ENCODE data around the gene ATP11C. TPM values are rescaled to one million over a fixed set of nuclear protein-coding genes. Genes with fewer than 3 reads are reported as not detected.

The ATP11C gene
- total and polyA plus RNA-seq, 9 of the 15 experiments (the other 6 are each of a cell fraction or from before 2014, with no cell fraction given), result 18.2 to 42.2 (median 29.4) TPM

DNA sequence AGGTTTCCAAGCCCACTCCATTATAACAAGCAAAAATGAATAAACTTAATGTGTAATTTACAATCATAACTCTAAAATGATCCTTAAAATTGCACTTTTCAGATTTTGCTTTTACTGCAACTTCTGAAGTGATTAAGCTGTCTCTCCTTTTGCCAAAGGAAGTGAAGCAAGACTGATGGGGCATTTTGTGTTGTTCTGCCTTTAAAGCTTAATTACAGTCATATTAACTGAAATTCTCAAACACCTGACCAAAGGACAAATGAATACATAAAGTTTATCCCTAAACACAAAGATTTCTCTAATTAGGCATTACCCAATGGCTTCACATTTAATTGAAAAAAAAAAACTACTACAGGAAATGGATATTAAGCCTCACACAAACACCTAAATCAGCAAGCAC is 101.8 kb downstream of the ATP11C start:
- Histone ChIP-seq H3K27me3 (ENCODE audit: control insufficient read depth in 2 of 2, insufficient read depth in 2 of 2, low read length in 2 of 2) (no peaks in the 10 kb centered on the region), H3K4me2 (ENCODE audit: insufficient read depth, low read length) (no peak overlapping the region), H3K36me3 (ENCODE audit: control insufficient read depth, insufficient read depth, low read length) (peaks cover 3% of the 10 kb centered on the region; the same call in 2 of the 3 replicates), H3K27ac (ENCODE audit: extremely low read depth, low read depth, low read length) (no peak overlapping the region), H3K4me3 (no peak overlapping the region), H3K9ac (ENCODE audit: insufficient read depth in 1 of 2, low read depth in 2 of 2, low read length in 2 of 2) (no peak overlapping the region), H2AFZ (ENCODE audit: low read depth, low read length) (no peak overlapping the region), H3K79me2 (ENCODE audit: control insufficient read depth, insufficient read depth, low read length) (peaks cover 11% of the 10 kb centered on the region), H3K9me3 (replicated peaks; ENCODE audit: control insufficient read depth, insufficient read depth, low read depth, low read length) (no peaks in the 10 kb centered on the region), H3K4me1 (replicated peaks in 1 of 2; ENCODE audit: control insufficient read depth in 2 of 2, insufficient read depth in 2 of 2, low read length in 2 of 2) (peaks cover 0 to 5% of the 10 kb centered on the region in 2 experiments; a peak in 2 of 5 replicates), H4K20me1 (replicated peaks; ENCODE audit: control insufficient read depth, insufficient read depth, low read length) (no peaks in the 10 kb centered on the region), H3K9me1 (ENCODE audit: control insufficient read depth, insufficient read depth, low read length) (no peaks in the 10 kb centered on the region)
- BruUV-seq (replicated peaks), result no TSS peak
- intact Hi-C loops (cut with micrococcal nuclease) (no loop called here), in situ Hi-C loops (cut with MboI) (no loop called here)
- ChIA-PET CTCF (ENCODE audit: low intra/inter-chr PET ratio) (no interaction called here), POLR2A (interaction anchor here (1.2 kb wide), 1 partner anchor 9 kb away, joined by 3 read pairs; no protein-coding TSS in a partner anchor)
- TF ChIP-seq RHOXF2B (CRISPR knock-in tag; conservative IDR thresholded peaks at IDR 0.05) (no peak), CC2D1A (IDR thresholded peaks at IDR 0.05) (no peak), TEAD2 (tag; IDR thresholded peaks at IDR 0.05) (no peak), HDAC8 (tag; IDR thresholded peaks at IDR 0.05) (no peak), CBX8 (IDR thresholded peaks at IDR 0.05; ENCODE audit: borderline replicate concordance, extremely low read depth, low read depth, low read length, poor library complexity, severe bottlenecking) (no peak), ESRRB (CRISPR knock-in tag; IDR thresholded peaks at IDR 0.05; ENCODE audit: borderline replicate concordance) (no peak), ZNF79 (CRISPR knock-in tag; IDR thresholded peaks at IDR 0.05; ENCODE audit: low read depth) (no peak), HNRNPL (IDR thresholded peaks at IDR 0.05; ENCODE audit: low read depth, low read length) (no peak), ZNF583 (CRISPR knock-in tag; IDR thresholded peaks at IDR 0.05) (no peak), DACH1 (IDR thresholded peaks at IDR 0.05; ENCODE audit: partially characterized antibody) (no peak), PPARD (CRISPR knock-in tag; IDR thresholded peaks at IDR 0.05) (no peak), STAG1 (CRISPR knock-in tag; IDR thresholded peaks at IDR 0.05; ENCODE audit: borderline replicate concordance) (no peak)
- TF ChIP-seq, protein P1, sequence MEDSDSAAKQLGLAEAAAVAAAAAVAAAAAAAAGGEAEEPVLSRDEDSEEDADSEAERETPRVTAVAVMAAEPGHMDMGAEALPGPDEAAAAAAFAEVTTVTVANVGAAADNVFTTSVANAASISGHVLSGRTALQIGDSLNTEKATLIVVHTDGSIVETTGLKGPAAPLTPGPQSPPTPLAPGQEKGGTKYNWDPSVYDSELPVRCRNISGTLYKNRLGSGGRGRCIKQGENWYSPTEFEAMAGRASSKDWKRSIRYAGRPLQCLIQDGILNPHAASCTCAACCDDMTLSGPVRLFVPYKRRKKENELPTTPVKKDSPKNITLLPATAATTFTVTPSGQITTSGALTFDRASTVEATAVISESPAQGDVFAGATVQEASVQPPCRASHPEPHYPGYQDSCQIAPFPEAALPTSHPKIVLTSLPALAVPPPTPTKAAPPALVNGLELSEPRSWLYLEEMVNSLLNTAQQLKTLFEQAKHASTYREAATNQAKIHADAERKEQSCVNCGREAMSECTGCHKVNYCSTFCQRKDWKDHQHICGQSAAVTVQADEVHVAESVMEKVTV (CRISPR knock-in tag; IDR thresholded peaks at IDR 0.05), result no peak
- TF ChIP-seq, protein P2, sequence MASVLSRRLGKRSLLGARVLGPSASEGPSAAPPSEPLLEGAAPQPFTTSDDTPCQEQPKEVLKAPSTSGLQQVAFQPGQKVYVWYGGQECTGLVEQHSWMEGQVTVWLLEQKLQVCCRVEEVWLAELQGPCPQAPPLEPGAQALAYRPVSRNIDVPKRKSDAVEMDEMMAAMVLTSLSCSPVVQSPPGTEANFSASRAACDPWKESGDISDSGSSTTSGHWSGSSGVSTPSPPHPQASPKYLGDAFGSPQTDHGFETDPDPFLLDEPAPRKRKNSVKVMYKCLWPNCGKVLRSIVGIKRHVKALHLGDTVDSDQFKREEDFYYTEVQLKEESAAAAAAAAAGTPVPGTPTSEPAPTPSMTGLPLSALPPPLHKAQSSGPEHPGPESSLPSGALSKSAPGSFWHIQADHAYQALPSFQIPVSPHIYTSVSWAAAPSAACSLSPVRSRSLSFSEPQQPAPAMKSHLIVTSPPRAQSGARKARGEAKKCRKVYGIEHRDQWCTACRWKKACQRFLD (CRISPR knock-in tag; IDR thresholded peaks at IDR 0.05), result no peak
- TF ChIP-seq, protein P3, sequence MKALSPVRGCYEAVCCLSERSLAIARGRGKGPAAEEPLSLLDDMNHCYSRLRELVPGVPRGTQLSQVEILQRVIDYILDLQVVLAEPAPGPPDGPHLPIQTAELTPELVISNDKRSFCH (CRISPR knock-in tag; IDR thresholded peaks at IDR 0.05), result no peak
- TF ChIP-seq, protein P3 (tag; IDR thresholded peaks at IDR 0.05), result no peak
- TF ChIP-seq, protein P4, sequence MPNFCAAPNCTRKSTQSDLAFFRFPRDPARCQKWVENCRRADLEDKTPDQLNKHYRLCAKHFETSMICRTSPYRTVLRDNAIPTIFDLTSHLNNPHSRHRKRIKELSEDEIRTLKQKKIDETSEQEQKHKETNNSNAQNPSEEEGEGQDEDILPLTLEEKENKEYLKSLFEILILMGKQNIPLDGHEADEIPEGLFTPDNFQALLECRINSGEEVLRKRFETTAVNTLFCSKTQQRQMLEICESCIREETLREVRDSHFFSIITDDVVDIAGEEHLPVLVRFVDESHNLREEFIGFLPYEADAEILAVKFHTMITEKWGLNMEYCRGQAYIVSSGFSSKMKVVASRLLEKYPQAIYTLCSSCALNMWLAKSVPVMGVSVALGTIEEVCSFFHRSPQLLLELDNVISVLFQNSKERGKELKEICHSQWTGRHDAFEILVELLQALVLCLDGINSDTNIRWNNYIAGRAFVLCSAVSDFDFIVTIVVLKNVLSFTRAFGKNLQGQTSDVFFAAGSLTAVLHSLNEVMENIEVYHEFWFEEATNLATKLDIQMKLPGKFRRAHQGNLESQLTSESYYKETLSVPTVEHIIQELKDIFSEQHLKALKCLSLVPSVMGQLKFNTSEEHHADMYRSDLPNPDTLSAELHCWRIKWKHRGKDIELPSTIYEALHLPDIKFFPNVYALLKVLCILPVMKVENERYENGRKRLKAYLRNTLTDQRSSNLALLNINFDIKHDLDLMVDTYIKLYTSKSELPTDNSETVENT (CRISPR knock-in tag; IDR thresholded peaks at IDR 0.05), result no peak
- FAIRE-seq (no peak), DNase-seq (ENCODE audit: extremely low read depth in 1 of 4, low spot score in 3 of 4) (no peak), ATAC-seq (no peak)

Measured in K562 (cell line).